ENCODE data around the gene SPATS2. TPM values are rescaled to one million over a fixed set of nuclear protein-coding genes. Genes with fewer than 3 reads are reported as not detected.
"Not testable (repeated sequence)": the region's sequence is repeated elsewhere in the genome, so short reads cannot be mapped to it uniquely, and the experiment has no call there.

SPATS2 gene
- polyA plus RNA-seq, 4 donors: 11.9 to 26.3 (median 14.4) TPM

- peak overlapping the region in 2 of 3 donors; percentile 83 to 92 for H3K4me3 ChIP-seq (ENCODE audit: low read depth in 1 of 3, low read length in 3 of 3)
These were observed 958 bp downstream of the SPATS2 start for GRCh38 chr12:49368240-49368600.

GRCh38 chr12:49369411-49370145, 2.3 kb downstream of the SPATS2 start:
- H3K27me3 ChIP-seq (ENCODE audit: control insufficient read depth in 3 of 3, insufficient read depth in 3 of 3, low read length in 3 of 3): no peaks in the 10 kb centered on the region
- FAIRE-seq (no peak), DNase-seq (peak in 1 of 2 donors; percentile 35)
- no peak overlapping the region for H3K4me3 ChIP-seq (ENCODE audit: low read depth in 1 of 3, low read length in 3 of 3)
- H3K36me3 ChIP-seq (ENCODE audit: control insufficient read depth in 3 of 3, insufficient read depth in 2 of 3, low read depth in 1 of 3, low read length in 3 of 3): peaks cover 0 to 4% (median 0%) of the 10 kb centered on the region in 3 donors
- peaks cover 0 to 6% (median 0%) of the 10 kb centered on the region in 3 donors for H3K4me1 ChIP-seq (ENCODE audit: control insufficient read depth in 3 of 3, insufficient read depth in 2 of 3, low read depth in 1 of 3, low read length in 2 of 3)
- WGBS, 3 donors: 41 to 57% (median 51%) methylated on average over 6 of the region's 6 CpGs
- peak overlapping the region in 2 of 3 donors; percentile 24 to 57 for H3K27ac ChIP-seq (ENCODE audit: low read depth in 1 of 3, low read length in 2 of 3)
- no peaks in the 10 kb centered on the region for H3K9me3 ChIP-seq (ENCODE audit: control insufficient read depth in 2 of 2, insufficient read depth in 1 of 2, low read depth in 1 of 2, low read length in 1 of 2)

More at GRCh38 chr12:49368240-49368600, 958 bp downstream of the SPATS2 start:
- no peak overlapping the region for H3K27ac ChIP-seq (ENCODE audit: low read depth in 1 of 3, low read length in 2 of 3)
- H3K27me3 ChIP-seq (ENCODE audit: control insufficient read depth in 3 of 3, insufficient read depth in 3 of 3, low read length in 3 of 3): no peaks in the 10 kb centered on the region
- DNase-seq (peak in 1 of 2 donors; percentile 13), FAIRE-seq (no peak)
- peaks cover 0 to 6% (median 0%) of the 10 kb centered on the region in 3 donors for H3K4me1 ChIP-seq (ENCODE audit: control insufficient read depth in 3 of 3, insufficient read depth in 2 of 3, low read depth in 1 of 3, low read length in 2 of 3)
- H3K9me3 ChIP-seq (ENCODE audit: control insufficient read depth in 2 of 2, insufficient read depth in 1 of 2, low read depth in 1 of 2, low read length in 1 of 2): no peaks in the 10 kb centered on the region
- 16 to 27% (median 22%) methylated on average over 3 of the region's 3 CpGs for WGBS, 3 donors
- no peaks in the 10 kb centered on the region for H3K36me3 ChIP-seq (ENCODE audit: control insufficient read depth in 3 of 3, insufficient read depth in 2 of 3, low read depth in 1 of 3, low read length in 3 of 3)

GRCh38 chr12:49370539-49370938, 3.3 kb downstream of the SPATS2 start:
- peaks cover 0 to 6% (median 0%) of the 10 kb centered on the region in 3 donors for H3K4me1 ChIP-seq (ENCODE audit: control insufficient read depth in 3 of 3, insufficient read depth in 2 of 3, low read depth in 1 of 3, low read length in 2 of 3)
- no peak overlapping the region for H3K4me3 ChIP-seq (ENCODE audit: low read depth in 1 of 3, low read length in 3 of 3)
- H3K27me3 ChIP-seq (ENCODE audit: control insufficient read depth in 3 of 3, insufficient read depth in 3 of 3, low read length in 3 of 3): no peaks in the 10 kb centered on the region
- FAIRE-seq (no peak), DNase-seq (no peak)
- H3K9me3 ChIP-seq (ENCODE audit: control insufficient read depth in 2 of 2, insufficient read depth in 1 of 2, low read depth in 1 of 2, low read length in 1 of 2): no peaks in the 10 kb centered on the region
- WGBS, 3 donors: 91 to 95% (median 95%) methylated on average over 6 of the region's 6 CpGs
- H3K36me3 ChIP-seq (ENCODE audit: control insufficient read depth in 3 of 3, insufficient read depth in 2 of 3, low read depth in 1 of 3, low read length in 3 of 3): peaks cover 0 to 4% (median 0%) of the 10 kb centered on the region in 3 donors
- H3K27ac ChIP-seq (ENCODE audit: low read depth in 1 of 3, low read length in 2 of 3): no peak overlapping the region

- DNase-seq (no peak), FAIRE-seq (no peak)
- Histone ChIP-seq H3K36me3 (ENCODE audit: control insufficient read depth in 3 of 3, insufficient read depth in 2 of 3, low read depth in 1 of 3, low read length in 3 of 3) (peaks cover 0 to 7% (median 0%) of the 10 kb centered on the region in 3 donors), H3K27me3 (ENCODE audit: control insufficient read depth in 3 of 3, insufficient read depth in 3 of 3, low read length in 3 of 3) (no peaks in the 10 kb centered on the region), H3K4me3 (ENCODE audit: low read depth in 1 of 3, low read length in 3 of 3) (no peak overlapping the region), H3K27ac (ENCODE audit: low read depth in 1 of 3, low read length in 2 of 3) (no peak overlapping the region), H3K9me3 (ENCODE audit: control insufficient read depth in 2 of 2, insufficient read depth in 1 of 2, low read depth in 1 of 2, low read length in 1 of 2) (no peaks in the 10 kb centered on the region), H3K4me1 (ENCODE audit: control insufficient read depth in 3 of 3, insufficient read depth in 2 of 3, low read depth in 1 of 3, low read length in 2 of 3) (peaks cover 0 to 4% (median 0%) of the 10 kb centered on the region in 3 donors)
- 87 to 93% (median 89%) methylated on average over 1 of the region's 1 CpG for WGBS, 3 donors
These were observed 8.1 kb downstream of the SPATS2 start for GRCh38 chr12:49375406-49375805.

- Histone ChIP-seq H3K36me3 (ENCODE audit: control insufficient read depth in 3 of 3, insufficient read depth in 2 of 3, low read depth in 1 of 3, low read length in 3 of 3) (peaks cover 0 to 7% (median 0%) of the 10 kb centered on the region in 3 donors), H3K27ac (ENCODE audit: low read depth in 1 of 3, low read length in 2 of 3) (no peak overlapping the region), H3K4me1 (ENCODE audit: control insufficient read depth in 3 of 3, insufficient read depth in 2 of 3, low read depth in 1 of 3, low read length in 2 of 3) (peaks cover 0 to 4% (median 0%) of the 10 kb centered on the region in 3 donors), H3K4me3 (ENCODE audit: low read depth in 1 of 3, low read length in 3 of 3) (no peak overlapping the region), H3K27me3 (ENCODE audit: control insufficient read depth in 3 of 3, insufficient read depth in 3 of 3, low read length in 3 of 3) (no peaks in the 10 kb centered on the region), H3K9me3 (ENCODE audit: control insufficient read depth in 2 of 2, insufficient read depth in 1 of 2, low read depth in 1 of 2, low read length in 1 of 2) (no peaks in the 10 kb centered on the region)
- WGBS, 3 donors: 46 to 74% (median 48%) methylated on average over 2 of the region's 2 CpGs
- FAIRE-seq: no peak
- peak in 1 of 2 donors; percentile 46 for DNase-seq
These were observed 10.1 kb downstream of the SPATS2 start for GRCh38 chr12:49377386-49377785.

GRCh38 chr12:49380184-49380583, 12.9 kb downstream of the SPATS2 start:
- not testable (repeated sequence) for H3K27me3 ChIP-seq (ENCODE audit: control insufficient read depth in 3 of 3, insufficient read depth in 3 of 3, low read length in 3 of 3); H3K36me3 ChIP-seq (ENCODE audit: control insufficient read depth in 3 of 3, insufficient read depth in 2 of 3, low read depth in 1 of 3, low read length in 3 of 3); H3K4me3 ChIP-seq (ENCODE audit: low read depth in 1 of 3, low read length in 3 of 3); H3K4me1 ChIP-seq (ENCODE audit: control insufficient read depth in 3 of 3, insufficient read depth in 2 of 3, low read depth in 1 of 3, low read length in 2 of 3); H3K27ac ChIP-seq (ENCODE audit: low read depth in 1 of 3, low read length in 2 of 3); FAIRE-seq; H3K9me3 ChIP-seq (ENCODE audit: control insufficient read depth in 2 of 2, insufficient read depth in 1 of 2, low read depth in 1 of 2, low read length in 1 of 2); DNase-seq
- 73 to 84% (median 78%) methylated on average over 8 to 9 of the region's 9 CpGs for WGBS, 3 donors

GRCh38 chr12:49388682-49389386, 21.6 kb downstream of the SPATS2 start:
- FAIRE-seq (no peak), DNase-seq (peak in 1 of 2 donors; percentile 17)
- 72 to 89% (median 79%) methylated on average over 18 of the region's 18 CpGs for WGBS, 3 donors
- Histone ChIP-seq H3K4me3 (ENCODE audit: low read depth in 1 of 3, low read length in 3 of 3) (no peak overlapping the region), H3K9me3 (ENCODE audit: control insufficient read depth in 2 of 2, insufficient read depth in 1 of 2, low read depth in 1 of 2, low read length in 1 of 2) (no peaks in the 10 kb centered on the region), H3K4me1 (ENCODE audit: control insufficient read depth in 3 of 3, insufficient read depth in 2 of 3, low read depth in 1 of 3, low read length in 2 of 3) (no peaks in the 10 kb centered on the region), H3K27me3 (ENCODE audit: control insufficient read depth in 3 of 3, insufficient read depth in 3 of 3, low read length in 3 of 3) (no peaks in the 10 kb centered on the region), H3K36me3 (ENCODE audit: control insufficient read depth in 3 of 3, insufficient read depth in 2 of 3, low read depth in 1 of 3, low read length in 3 of 3) (peaks cover 0 to 11% (median 0%) of the 10 kb centered on the region in 3 donors), H3K27ac (ENCODE audit: low read depth in 1 of 3, low read length in 2 of 3) (no peak overlapping the region)

GRCh38 chr12:49389387-49389703, 22.1 kb downstream of the SPATS2 start:
- FAIRE-seq (no peak), DNase-seq (no peak)
- Histone ChIP-seq H3K4me3 (ENCODE audit: low read depth in 1 of 3, low read length in 3 of 3) (no peak overlapping the region), H3K27ac (ENCODE audit: low read depth in 1 of 3, low read length in 2 of 3) (no peak overlapping the region), H3K9me3 (ENCODE audit: control insufficient read depth in 2 of 2, insufficient read depth in 1 of 2, low read depth in 1 of 2, low read length in 1 of 2) (no peaks in the 10 kb centered on the region), H3K36me3 (ENCODE audit: control insufficient read depth in 3 of 3, insufficient read depth in 2 of 3, low read depth in 1 of 3, low read length in 3 of 3) (peaks cover 0 to 11% (median 0%) of the 10 kb centered on the region in 3 donors), H3K4me1 (ENCODE audit: control insufficient read depth in 3 of 3, insufficient read depth in 2 of 3, low read depth in 1 of 3, low read length in 2 of 3) (no peaks in the 10 kb centered on the region), H3K27me3 (ENCODE audit: control insufficient read depth in 3 of 3, insufficient read depth in 3 of 3, low read length in 3 of 3) (no peaks in the 10 kb centered on the region)
- WGBS, 3 donors: 84 to 95% (median 86%) methylated on average over 13 of the region's 13 CpGs
